KBM-7 (cell line): ENCODE measurements around the gene ATP6V1G2.
"Not testable (repeated sequence)": the region's sequence is repeated elsewhere in the genome, so short reads cannot be mapped to it uniquely, and the experiment has no call there.

Experiments used
- DNase-seq: peaks from one replicate; pipeline ENCODE4 v3.0.0-alpha.2; 2015
- in situ Hi-C: fragments of 300-500 bp; cut with MboI; formaldehyde crosslinking; loops from 2 replicates; pipeline ENCODE4 v1.14.3; 2020; ENCODE audit warnings: low sequenced_read_pairs, low pct_unique_long_range_greater_than_20kb, mixed read lengths

The ATP6V1G2 gene

GRCh38 chr6:31532644-31533454, 13.6 kb downstream of the ATP6V1G2 start:
- DNase-seq: no peak
- in situ Hi-C loops: no loop called here

- in situ Hi-C loops: no loop called here
- DNase-seq: no peak
Measured at GRCh38 chr6:31531771-31532643, 14.4 kb downstream of the ATP6V1G2 start.

DNA sequence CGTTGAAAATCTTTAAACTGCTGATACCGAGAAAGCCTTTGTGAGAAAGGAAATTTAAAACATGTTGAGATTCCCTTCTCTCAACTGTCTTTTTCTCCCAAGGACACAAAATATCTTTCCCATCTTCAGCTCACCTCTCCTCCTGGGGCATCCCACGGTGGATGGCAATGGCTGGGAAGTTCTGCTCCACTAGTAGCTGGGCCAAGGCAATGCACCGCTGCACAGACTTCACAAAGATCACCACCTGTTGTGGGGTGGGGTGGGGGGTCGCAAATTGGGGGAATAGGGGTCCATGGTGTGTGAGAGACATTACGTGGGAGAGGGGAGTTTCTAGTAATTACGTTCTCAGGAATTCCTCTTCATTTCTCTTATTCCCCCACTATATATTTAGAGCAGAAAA, 15.2 kb downstream of the ATP6V1G2 start:
- no peak for DNase-seq
- in situ Hi-C loops: no loop called here

DNA sequence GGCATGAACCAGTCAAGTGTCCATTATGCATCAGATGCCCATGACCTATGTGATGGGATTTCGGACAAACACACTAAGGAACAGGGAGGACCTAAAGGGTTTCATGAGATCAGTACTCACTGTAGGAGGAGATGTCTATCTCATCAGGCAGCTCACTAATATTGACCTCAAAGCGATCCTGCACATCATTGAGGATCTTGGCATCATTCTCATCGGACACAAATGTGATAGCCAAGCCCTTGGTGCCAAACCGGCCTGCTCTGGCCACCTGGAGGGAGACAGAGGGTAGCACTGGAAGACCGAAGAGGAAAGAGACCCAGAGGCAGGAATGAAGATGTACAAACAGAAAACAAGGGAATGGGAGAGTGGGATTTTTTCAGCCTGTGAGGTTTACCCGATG, 15.7 kb downstream of the ATP6V1G2 start:
- no peak for DNase-seq
- in situ Hi-C loops: no loop called here

- in situ Hi-C loops: no loop called here
- no peak for DNase-seq
Measured at GRCh38 chr6:31529329-31530150, 16.9 kb downstream of the ATP6V1G2 start.

DNA sequence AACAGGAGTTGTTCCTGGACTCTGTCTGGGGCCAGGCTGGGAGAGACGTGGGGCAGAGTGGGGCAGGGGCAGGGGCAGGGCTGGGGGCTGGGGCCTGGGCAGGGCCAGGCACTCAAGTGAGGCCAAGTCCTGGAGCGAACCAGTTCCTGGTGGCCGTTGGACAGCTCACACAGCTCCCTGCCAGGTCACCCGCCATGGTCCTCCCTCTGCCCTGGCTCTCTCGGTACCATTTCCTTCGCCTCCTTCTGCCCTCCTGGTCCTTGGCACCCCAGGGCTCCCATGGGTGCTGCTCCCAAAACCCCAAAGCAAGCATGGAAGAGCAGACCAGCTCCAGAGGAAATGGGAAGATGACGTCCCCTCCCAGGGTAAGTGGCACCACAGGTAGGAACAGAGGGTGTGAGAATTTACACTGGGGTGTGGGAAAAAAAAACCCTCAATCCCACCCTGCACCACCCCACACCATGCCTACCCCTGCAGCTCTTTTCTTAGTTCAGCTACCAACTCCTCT, 17.5 kb downstream of the ATP6V1G2 start, which contains the start of gene MCCD1:
Gene MCCD1, plus strand, starts transcription at position 142 of the 508 bp plus-strand sequence. Its CDS starts 53 bp downstream, at position 195.
- in situ Hi-C loops: no loop called here
- no peak for DNase-seq

DNA sequence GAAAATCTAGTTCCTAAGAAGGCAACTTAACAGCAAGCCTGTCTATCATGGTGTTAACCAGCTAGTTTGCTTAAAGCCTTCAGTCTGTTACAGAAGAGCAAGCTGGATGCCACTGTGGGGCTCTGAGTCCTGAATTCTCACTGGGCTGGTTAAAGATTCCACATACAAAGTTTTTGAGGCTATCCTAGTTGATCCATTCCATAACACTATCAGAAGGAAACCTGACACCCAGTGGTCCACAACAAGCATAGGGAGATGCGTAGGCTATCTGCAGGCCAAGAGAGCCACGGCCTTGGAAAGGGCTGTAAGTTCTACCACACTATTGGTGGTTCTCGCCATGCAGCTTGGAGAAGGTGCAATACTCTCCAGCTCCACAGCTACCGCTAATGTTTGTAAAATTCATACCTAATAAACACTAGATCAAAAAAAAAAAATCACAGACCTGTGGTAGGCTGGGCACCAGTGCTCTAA, 18.1 kb downstream of the ATP6V1G2 start:
- DNase-seq: peak; percentile 27
- in situ Hi-C loops: no loop called here

DNA sequence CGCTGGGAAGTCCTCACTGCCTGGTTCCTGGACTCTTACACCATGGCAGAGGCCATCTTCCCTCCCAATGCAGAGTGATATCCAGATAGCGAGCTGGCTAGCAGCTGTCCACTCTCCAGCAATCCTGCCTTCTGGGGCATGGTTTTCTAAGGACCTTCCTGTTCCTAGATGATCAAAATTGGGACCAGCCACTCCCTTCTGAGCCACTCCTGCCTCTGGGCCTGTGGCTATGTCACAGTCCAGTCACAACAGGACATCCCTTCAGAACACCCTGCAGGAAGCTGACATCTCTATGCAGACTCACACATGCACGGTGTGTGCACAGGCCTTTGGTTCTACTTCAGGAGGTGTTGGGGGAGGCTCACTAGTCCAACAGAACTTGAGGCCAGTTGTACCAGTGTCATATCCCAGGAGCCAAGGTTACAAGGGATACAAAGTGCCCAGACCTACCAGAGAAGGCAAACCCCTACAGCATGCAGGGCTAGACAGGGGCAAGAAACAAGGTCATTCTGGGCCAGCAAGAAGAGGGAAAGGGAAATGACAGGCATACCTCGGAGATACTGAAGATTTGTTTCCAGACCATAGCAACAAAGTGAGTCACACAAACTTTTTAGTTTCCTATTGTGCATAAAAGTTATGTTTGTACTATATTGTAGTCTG, 20.3 kb downstream of the ATP6V1G2 start:
- in situ Hi-C loops: no loop called here
- DNase-seq: no peak

- in situ Hi-C loops: no loop called here
Measured at GRCh38 chr6:31525553-31525931, 20.9 kb downstream of the ATP6V1G2 start.

DNA sequence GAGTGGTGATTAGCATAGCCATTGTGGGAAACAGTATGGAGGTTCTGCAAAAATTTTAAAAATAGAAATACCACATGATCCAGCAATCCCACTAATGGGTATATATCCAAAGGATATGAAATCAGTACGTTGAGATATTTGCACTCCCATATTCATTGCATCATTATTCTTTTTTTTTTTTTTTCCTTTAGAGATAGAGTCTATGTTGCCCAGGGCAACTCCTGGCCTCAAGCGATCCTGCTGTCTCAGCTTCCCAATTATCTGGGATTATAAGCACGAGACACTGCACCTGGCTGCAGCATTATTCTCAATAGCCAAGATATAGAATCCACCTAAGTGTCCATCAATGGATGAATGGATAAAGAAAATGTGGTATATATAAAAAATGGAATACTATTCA, 24.6 kb downstream of the ATP6V1G2 start:
- DNase-seq: no peak
- in situ Hi-C loops: no loop called here

More at GRCh38 chr6:31525553-31525931, 20.9 kb downstream of the ATP6V1G2 start:
- no peak for DNase-seq

DNA sequence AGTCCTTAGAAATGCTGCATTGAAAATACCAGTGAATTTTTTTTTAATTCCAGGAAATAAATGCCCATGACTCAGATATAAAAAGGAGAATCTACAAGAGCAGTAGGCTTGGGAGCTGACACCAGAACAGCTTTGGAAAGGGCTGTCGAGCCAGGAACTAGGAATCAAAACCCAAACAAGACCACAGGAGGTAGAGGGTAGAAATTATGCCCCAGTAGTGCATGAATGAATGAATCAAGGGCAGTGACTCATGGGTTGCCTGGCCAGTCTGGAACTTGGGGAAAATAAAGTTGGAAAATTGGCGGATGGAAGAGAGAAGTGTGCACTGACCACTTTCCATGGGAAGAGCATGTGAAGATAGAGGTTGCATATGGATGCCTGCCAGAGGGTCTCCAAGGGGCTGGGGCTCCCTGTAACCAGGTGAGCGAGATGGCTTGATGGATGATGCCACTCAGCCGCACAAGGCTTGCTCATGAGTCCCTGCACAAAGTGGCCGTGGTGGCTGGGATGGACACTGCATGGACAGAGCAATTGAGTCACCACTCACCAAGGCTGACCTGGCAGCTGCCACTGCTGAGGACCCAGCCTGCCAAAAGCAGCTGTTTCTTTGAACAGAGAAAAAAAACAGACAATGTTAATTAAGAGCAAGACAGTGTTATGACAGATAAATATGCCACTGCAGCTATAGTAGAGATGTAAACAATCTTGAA, 32.8 kb downstream of the ATP6V1G2 start:
- no peak for DNase-seq
- in situ Hi-C loops: no loop called here

GRCh38 chr6:31510007-31510406, 36.4 kb downstream of the ATP6V1G2 start:
- no peak for DNase-seq
- in situ Hi-C loops: no loop called here

GRCh38 chr6:31509036-31509435, 37.4 kb downstream of the ATP6V1G2 start:
- DNase-seq, in situ Hi-C loops: not testable (repeated sequence)

GRCh38 chr6:31502586-31502985, 43.8 kb downstream of the ATP6V1G2 start:
- DNase-seq: no peak
- in situ Hi-C loops: no loop called here

DNA sequence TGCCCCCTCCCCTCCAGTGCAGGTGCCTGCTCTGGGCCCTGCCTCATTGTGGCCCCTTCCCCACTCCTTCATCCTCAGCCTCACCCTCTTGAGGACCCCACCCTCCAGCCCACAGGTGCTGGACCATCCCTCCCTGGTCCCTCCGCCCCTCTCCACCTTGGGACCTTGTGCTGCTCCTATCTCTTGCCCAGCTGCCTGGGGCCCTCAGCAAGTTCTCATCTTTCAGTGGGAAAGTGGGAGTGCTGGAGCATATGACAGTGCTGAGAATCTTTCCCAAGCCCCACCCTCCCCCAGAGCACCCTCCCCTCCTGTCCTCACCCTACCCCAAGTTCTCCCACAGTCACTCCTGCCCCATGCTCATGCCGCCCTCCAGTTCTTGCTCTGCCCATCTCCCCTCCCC, 46.8 kb downstream of the ATP6V1G2 start:
- not testable (repeated sequence) for DNase-seq

GRCh38 chr6:31498748-31499147, 47.7 kb downstream of the ATP6V1G2 start:
- in situ Hi-C loops: no loop called here
- no peak for DNase-seq

More for the DNA sequence above, 46.8 kb downstream of the ATP6V1G2 start:
- in situ Hi-C loops: not testable (repeated sequence)

GRCh38 chr6:31497531-31498476, 48.6 kb downstream of the ATP6V1G2 start, which contains the start of gene MICB:
TSS of gene MICB (plus strand) at chr6:31498145. CDS start at chr6:31498194, 49 bp downstream.
- in situ Hi-C loops: no loop called here
- peak; percentile 80 for DNase-seq
